GM19035 (cell line): ENCODE data around the gene VSTM2B.

ENCODE experiments used
- ATAC-seq: cut with Tn5 transposase; IDR thresholded peaks from one replicate; pipeline ENCODE4 v1.9.1; 2021; ENCODE audit not compliant: unreplicated experiment

The VSTM2B gene

DNA sequence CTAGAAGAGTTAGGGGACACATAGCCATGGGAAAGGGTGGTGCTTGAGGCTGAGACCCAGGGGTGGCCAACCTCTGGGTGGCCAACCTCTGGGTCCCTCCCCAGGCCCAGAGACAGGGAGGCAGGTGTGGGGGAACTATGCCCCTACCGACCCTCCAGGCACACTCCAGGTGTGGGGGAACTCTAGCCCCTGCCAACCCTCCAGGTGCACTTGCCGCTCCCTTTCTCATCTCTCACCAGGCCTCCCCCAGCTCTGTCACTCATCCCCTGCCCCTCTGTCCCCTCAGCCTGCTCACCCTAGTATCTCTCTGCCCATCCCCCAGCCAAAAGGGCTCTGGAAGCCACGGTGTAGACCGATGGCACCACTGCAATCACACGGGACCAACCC lies 10.6 kb upstream of the VSTM2B start:
- ATAC-seq = no peak

DNA sequence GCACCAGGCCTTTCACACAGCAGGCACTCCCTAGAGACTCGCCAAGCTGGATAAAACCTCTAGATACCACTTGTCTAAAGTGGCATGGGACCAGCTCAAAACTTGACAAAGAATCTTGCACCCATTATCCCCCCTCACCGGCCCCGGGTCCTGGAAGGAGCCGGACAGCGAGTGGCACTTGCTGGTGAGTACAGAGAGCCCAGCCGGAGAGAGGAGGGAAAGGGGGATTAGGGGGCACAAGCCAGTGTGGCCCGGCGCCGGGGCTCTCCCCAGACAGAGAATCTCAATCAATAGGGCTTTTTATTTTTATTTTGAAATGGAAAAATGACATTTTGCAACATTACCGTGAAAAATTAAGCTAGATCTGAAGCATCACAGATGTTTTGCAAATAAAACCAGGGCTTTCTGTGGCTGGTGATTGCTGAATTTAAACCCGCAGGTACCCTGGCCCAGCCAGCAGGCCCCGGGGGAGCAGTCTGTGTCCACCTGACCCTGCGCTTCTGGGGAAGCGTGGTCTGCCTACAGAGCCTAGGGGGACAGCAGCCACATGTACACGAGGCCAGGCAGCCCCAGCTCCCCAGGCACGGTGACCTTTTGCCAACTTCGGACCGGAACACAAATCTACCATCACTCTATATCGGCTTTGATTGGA lies 10.0 kb upstream of the VSTM2B start:
- ATAC-seq = no peak

DNA sequence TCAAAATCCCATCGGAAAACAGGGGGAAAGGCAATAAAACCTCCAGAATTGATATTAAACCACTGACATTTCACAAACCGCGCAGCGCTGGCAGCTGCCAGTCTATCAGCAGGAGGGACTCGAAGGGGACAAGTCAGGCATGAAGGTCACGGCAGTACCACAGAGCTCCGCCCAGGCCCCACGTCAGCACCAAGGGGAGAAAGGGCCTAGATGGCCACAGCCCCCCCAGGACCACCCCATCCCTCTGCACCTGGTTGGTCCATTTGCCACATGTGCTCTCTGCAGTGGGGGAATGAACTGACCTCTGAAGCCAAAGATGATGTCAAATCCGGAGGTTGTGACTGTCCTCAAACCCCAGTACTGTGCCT lies 9.5 kb upstream of the VSTM2B start:
- ATAC-seq = no peak

DNA sequence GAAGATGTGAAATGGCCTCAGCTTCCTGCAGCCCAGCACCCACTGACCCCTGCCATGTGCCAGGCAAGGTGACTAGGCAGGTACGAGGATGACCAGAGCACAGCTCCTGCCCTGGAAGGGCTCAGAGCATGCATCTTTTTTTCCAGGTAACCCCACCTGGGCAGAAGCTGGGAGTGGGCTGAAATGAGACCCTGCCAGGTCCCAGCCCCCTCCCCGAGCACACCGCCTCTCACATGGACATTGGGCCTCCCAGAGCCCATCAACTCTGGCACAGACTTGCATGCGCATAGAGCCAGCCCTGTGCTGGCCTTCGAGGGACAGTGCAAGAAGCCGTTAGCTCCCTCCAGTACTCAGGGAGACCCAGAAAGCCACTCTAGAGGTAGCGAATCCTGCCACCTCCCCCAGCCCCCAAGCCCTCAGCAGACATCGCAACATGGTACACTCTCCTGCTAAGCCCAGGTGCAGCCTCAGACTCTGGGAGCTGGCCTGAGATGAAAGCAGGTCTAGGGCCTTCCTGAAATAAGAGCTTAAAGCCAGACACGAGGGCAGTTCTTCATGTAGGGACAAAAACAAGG lies 8.9 kb upstream of the VSTM2B start:
- no peak for ATAC-seq

DNA sequence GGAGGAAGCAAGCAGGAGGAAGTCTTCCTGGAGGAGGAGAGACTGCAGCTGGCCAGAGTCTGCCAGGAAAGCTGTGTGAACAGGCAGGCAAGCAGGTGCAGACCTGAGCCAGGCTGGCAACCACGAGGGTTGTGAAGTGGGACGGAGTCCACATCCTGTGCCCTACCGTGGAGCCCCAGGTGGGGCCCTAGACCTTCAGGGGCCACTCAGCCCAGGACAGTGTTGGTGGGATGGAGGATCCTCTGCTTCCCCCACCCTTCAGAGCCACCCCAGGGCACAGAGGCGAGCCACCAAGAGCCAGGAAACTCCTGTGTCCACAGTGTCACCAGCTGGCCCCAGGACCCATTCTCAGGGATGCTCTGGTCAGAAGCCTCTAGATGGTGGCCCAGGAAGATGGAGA lies 8.4 kb upstream of the VSTM2B start:
- ATAC-seq = no peak

DNA sequence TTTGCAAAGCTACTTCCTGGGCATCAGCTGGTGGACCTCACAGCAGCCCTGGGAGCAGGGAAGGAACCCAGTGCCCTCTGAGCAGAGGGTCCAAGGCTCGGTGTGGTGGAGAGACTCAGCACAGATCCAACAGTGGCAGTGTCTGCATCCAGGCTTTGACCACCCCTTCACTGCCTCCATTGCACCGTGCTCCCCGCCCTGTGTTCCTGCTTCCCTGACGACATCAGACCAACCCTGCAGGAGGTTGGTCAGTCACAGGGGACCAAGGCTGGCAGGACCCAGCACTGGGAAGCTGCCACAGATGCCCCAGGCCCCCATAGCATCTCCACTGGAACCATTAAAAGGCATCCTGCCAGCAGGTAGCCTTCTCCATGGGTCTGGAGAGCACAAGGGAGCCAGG lies 7.8 kb upstream of the VSTM2B start:
- ATAC-seq = no peak

DNA sequence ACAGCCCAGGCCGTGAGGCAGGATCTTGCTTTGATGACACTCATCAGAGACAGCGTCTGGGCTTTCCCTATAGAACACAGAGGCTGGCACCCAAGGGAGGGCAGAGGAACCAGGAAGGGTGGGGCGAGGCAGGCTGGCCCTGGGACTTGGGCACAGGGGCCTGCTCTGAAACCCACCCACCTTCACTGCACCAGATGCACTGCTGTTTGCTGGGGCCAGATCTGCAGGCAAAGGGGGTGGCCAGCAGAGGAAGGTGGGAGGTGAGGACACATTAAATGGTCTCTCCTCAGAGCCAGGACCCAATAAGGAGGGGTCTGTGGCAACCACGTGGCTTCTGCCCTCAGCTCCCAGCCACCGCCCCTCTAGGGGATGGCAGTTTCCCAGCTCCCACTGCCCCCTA lies 6.6 kb upstream of the VSTM2B start:
- ATAC-seq = no peak

DNA sequence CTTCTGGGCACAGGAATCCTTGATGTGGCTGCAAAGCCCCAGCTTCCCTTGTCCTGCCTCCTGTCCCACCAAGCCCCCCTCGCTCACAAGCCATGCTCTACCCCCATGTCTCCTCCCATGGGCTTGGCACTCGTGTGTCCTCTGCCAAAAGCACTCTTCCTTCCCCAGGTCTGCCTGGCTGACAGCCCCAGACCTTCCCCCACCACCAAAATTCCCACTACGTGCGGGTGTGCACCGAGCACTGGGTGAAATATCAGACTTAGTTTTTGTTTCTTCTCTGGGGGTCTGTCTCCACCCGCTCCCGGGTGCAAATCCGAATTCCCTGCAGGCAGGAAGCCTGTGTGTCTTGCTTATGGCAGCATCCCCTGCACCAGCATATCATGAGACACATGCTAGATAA lies 5.9 kb upstream of the VSTM2B start:
- no peak for ATAC-seq

DNA sequence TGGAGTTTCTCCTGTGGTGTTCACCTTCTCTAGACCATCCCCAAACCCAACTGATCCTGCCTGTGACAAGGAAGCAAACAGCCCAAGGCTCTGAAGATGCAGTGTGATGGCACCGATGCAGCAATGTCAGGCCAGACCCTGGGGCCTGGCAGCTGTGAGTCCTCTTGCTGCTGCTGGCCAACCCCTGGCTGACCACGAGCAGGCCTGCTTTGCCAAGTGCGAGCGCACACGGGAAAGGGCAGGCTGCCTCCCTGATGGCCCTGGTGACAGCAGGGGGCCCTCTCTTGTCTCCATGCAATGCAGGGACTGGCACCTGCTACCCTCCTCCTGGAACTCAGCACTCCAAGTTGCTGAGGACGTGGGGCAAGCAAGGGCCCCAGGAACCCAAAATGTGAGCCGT lies 5.4 kb upstream of the VSTM2B start:
- ATAC-seq = no peak

DNA sequence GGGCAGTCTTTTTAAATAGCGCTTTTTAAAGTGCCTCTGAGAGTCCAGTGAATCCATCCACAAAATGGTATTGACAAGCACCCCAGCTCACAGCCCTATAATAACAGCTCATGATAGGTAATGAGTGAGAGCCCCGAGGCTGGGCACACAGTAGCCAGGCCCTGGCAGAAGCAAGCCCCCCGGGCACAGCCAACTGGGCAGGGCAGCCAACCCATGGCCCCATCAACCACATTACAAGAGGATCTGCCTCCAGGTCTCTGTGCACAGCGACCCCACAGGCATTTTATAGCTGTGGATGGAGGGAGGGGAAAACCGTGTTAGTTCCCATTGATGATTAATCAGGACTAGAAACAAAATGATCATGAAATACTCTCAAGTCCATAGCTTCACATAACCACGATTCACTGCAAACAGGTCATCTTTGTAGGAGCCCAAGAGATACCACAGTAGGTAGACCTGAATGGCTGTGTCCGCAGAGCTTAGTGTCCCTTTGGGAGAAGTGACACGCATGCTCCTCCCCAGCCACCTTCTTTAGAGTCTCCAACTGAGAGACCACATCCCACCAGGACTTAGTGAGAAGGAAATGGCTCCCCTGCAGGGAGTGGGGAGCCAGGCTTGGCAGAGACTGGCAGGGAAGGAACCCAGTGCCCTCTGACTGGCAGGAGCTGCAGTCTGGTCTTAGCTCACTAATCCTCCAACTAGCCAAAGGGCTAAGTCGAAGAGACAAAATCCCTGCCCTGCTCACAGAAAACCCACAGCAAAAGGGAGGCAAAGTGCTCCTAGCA lies 4.3 kb upstream of the VSTM2B start:
- no peak for ATAC-seq

DNA sequence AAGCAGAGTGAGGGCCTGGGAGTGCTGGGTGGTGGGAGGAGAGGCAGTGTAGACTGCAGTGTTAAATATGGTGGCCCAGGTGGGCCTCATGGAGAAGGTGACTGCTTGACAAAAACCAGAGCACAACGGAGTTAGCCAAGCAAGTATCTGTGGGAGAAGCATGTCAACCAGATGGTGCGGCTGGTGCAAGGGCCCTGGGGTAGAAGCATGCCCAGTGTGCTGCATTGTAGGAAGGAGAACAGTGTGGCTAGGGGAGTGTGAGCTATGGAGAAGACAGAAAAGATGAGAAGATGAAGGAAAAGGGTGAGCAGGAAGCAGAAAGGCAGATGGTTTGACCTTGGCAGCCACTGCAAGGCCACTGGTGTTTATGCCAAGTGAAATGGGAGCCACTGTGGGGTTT lies 2.2 kb upstream of the VSTM2B start:
- no peak for ATAC-seq

DNA sequence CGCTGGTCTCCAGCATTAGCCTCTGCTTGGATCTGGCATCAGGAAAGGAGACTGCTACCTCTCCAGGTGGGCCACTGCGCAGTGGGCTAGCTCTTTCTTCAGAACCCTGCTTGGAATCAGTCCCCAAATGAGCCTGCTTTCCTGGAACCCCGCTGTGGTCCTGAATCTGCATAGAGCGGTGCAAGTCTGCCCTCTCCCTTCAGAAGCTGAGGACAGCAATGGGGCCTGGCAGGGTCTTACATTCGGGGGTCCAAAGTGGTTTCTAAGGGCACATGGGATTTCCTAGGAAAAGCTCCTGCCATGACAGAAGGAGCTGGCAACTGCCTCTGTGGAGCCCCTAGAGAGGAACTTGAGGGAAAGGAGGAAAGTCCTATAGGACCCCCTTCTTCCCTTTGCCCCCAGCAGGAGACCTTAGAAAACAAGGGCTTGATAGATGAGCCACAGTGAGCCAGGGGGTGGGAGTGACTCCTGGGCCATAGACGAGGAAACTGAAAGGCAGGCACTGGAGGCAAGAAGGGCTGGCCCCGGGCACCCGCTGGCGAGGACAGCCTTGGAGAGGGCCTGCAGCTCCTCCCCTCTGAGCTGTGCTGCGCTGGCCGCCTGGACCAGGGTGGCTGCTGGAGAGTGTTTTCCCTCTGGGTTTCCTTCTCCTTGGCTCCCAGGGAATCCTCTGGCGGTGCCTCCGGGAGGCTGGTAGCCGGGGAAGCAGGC lies 1.4 kb upstream of the VSTM2B start:
- no peak for ATAC-seq

DNA sequence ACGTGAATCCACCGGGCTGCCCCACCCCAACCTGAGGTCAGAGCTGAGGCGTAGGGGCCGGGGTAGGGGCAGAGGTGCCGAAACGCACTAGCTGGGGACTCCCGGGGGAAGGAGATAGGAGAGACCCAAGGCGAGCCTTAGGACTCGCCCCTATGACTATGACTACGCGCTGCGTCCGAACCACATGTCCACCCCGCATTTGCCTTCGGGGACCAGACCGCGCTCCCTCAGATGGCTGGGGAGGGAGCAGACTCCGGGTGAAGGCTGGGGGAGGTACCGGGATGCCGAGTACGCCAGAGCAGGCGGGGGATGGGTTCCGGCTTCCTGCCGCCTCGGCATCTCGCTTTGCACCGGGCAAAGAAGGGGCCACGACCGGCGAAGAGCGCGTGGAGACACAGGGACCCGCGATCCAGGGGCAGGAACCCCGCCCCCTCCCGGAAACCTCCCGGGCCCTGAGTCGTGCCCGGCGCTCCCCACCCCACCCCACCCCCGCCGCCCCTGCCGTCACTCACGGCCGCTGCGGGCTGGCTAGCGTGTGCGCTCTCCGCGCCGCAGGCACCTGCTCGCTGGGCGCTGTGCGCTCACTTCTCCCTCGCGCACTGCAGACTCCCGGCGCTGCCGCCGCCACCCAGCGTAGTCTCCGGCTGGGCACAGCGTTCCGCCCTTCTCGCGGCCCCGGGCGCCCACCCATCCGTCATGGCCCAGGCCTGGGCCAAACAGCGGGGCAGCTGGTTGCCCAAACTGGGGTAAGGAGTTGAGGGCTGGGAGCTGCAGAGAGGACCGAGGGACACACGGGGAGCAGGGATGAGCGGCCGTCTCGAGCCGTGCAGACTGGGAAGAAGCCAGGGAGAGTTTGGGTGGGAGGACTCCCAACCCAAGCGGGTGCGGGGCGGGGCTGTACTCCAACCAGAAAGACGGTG lies 622 bp upstream of the VSTM2B start:
- ATAC-seq = no peak

DNA sequence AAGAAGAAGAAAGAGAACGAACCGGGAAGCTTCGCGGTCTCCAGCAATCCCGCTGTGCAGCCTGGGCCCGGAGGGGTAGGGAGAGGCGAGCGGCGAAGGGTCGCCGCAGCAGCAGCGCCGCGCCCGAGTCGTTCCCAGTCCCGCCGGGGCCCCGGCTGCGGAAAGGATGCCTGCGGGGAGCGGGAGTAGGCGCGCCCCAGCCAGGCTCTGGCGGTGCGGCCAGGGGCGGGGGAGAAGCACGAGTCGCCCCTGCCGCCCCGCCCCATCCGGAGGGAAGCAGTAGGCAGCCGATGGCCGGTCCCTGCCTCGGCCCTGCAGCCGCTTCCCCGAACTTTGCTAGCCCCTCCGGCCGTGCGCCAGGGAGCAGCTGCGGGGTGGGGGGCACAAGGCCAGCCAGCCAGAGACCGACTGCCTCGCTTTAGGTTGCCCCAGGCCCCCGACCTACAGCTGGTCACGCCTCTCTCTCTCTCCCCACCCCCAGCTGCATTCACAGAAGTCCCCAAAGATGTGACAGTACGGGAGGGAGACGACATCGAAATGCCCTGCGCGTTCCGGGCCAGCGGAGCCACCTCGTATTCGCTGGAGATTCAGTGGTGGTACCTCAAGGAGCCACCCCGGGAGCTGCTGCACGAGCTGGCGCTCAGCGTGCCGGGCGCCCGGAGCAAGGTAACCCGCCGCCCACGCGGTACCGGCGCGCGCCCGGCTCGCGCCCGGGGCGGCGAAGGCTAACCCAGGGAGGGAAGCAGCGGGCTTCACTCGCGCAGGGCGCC lies 1.1 kb downstream of the VSTM2B start:
- no peak for ATAC-seq

DNA sequence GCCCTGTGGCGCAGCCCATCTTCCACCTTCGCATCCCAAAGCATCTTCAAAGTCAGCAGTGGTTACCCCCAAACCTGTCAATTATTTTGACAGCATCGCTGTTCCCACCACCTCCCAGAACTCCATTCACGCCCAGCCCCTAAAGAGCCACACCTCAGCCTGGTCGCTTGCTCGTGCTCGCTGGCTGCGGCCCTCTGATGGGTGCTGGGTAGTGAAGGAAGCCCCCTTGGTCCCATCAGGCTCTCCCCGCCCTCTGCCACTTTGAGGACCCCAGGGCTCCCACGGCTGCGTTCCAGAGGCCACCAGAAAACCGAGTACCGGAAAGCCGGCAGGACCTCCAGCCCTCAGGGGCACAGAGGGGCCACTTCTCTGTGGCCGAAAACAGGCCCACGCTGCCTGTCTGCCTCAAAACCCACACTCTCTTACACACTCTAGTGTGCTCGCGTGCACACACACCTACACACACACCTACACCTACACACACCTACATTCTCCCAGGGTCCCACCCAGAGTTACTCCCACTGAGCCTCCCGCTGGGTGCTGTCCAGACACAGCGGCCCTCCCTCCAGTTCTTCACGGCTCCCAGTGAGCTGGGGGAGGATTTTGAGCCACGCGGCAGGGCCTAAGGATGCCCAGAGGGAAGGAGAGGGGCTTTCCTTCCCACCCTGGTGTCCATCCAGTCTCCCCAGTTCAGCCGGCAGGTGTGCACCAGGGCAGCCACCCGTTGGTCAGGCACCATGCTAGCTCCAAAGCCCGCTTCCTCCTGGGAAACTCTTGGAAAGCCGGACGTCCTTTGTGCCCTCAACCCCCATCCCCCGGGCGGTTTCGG lies 1.9 kb downstream of the VSTM2B start:
- ATAC-seq = no peak

DNA sequence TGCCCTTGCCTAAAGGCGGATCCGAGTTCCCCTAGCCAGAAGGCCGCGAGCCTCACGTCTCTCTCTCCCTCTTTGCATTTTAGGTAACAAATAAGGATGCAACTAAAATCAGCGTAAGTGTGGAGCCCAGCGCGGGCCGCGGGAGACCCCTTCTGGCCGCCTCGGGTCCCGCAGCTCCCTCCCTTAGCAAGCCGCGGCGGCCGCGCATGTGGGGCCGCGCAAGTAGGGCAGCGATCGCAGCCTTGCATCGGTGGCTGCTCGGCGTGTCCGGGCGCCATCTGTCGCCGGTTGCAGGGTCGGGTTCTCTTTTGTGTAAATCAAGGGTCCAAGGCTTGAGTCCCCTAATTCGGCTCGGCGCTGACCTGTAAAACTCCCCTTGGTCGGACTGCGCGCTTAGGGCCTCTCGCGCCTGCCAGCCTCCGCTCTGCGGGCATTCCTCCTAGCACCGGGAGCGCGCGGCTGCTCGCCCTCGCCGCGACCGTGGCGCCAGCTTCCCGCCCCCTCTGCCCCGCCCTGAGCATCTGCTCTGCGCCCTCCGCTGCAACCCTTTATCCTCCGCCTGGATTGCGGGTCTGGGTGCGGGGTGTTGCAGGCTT lies 2.7 kb downstream of the VSTM2B start:
- ATAC-seq = peak; percentile 74

DNA sequence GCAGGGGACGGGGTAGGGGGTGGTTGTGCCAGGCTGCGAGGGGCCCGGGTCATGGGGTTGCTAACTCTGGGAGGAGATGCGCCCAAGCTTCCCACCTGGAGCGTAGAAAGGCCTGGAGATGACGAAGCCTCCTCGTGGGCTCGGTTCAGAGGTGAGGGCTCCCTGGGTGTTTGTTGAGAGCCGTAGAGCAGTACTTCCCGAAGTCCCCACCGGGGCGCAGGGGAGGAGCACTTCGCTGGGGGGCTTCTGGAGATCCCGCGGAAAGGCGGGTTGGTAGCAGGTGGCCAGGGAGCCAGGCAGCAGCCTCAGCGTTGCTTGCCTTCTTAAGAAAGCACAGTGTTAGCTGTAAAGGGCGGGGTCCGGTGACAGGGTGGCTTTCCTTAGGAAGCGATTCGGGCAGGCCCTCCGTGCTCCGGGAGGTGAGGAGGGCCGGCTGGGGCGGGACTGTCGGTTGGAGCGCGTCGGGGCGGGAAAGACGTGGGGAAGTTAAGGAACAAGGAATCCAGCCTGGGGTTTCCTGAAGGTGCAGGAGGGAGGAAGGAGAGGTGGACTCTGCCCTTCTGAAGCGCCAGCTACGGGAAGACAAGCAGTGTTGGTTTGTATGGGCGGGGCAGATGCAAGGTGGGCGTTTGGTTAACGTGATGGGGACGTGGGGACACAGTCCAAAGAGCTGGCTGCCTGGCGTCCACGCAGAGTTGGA lies 3.3 kb downstream of the VSTM2B start:
- ATAC-seq = no peak
